ENCODE data around the gene TRIM52. TPM values are rescaled to one million over a fixed set of nuclear protein-coding genes. Genes with fewer than 3 reads are reported as not detected.

The TRIM52 gene
- total and polyA plus RNA-seq, 9 of the 15 experiments (the other 6 are each of a cell fraction or from before 2014, with no cell fraction given), result 3.3 to 21.9 (median 13.5) TPM

DNA sequence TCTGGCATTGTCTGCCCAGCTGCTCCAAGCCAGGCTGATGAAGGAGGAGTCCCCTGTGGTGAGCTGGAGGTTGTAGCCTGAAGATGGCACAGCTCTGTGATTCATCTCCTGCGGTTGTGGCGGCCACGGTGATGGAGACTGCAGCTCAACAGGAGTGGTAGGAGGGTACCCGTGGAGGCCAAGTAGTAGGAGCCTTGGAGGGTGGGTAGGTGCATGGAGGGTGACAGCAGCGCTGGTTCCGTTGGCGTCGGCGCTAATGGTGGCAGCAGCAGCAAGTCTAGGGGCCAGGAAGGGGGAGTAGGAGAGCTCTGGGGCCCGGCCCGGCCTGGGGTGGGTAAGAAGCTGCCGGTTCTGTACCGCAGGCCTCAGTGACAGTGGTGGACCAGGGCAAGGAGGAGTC lies 22.4 kb upstream of the TRIM52 start:
- in situ Hi-C loops (cut with MboI) (no loop called here), intact Hi-C loops (cut with micrococcal nuclease) (no loop called here)
- no TSS peak for BruUV-seq (replicated peaks)
- peaks cover 5% of the 10 kb centered on the region; the same call in 1 of the 2 replicates for H4K20me1 ChIP-seq (replicated peaks; ENCODE audit: control insufficient read depth, insufficient read depth, low read length)
- peak; percentile 45; the same call in 1 of the 2 replicates for TF ChIP-seq RBFOX2 (IDR thresholded peaks at IDR 0.05; ENCODE audit: low read depth, low read length)
- TF ChIP-seq GTF2A2 (tag; IDR thresholded peaks at IDR 0.05), result no peak
- DNase-seq (ENCODE audit: extremely low read depth in 1 of 4, low spot score in 3 of 4) (no peak), FAIRE-seq (no peak), ATAC-seq (no peak)
- WGBS (ENCODE audit: insufficient coverage, low coverage, missing lambda C conversion rate), result 88% methylated on average over 12 of the region's 13 CpGs
- peaks cover 80% of the 10 kb centered on the region for H3K79me2 ChIP-seq (ENCODE audit: control insufficient read depth, insufficient read depth, low read length)
- H3K9me1 ChIP-seq (ENCODE audit: control insufficient read depth, insufficient read depth, low read length), result no peaks in the 10 kb centered on the region
- ChIA-PET POLR2A (interaction anchor here (0.6 kb wide), 1 partner anchor 238 kb away, joined by 3 read pairs; no protein-coding TSS in a partner anchor), CTCF (ENCODE audit: low intra/inter-chr PET ratio) (no interaction called here)
- no peaks in the 10 kb centered on the region for H3K9me3 ChIP-seq (replicated peaks; ENCODE audit: control insufficient read depth, insufficient read depth, low read depth, low read length)
- H3K27ac ChIP-seq (ENCODE audit: extremely low read depth, low read depth, low read length), result no peak overlapping the region
- H3K9ac ChIP-seq (ENCODE audit: insufficient read depth in 1 of 2, low read depth in 2 of 2, low read length in 2 of 2), result peak overlapping the region in 1 of 2 experiments; percentile 99; a peak in 2 of 4 replicates
- H3K4me1 ChIP-seq (replicated peaks in 1 of 2; ENCODE audit: control insufficient read depth in 2 of 2, insufficient read depth in 2 of 2, low read length in 2 of 2), result peaks cover 0 to 24% of the 10 kb centered on the region in 2 experiments; a peak in 3 of 5 replicates
- H2AFZ ChIP-seq (ENCODE audit: low read depth, low read length), result no peak overlapping the region
- no peak overlapping the region for H3K4me2 ChIP-seq (ENCODE audit: insufficient read depth, low read length)
- H3K4me3 ChIP-seq, result no peak overlapping the region
- H3K36me3 ChIP-seq (ENCODE audit: control insufficient read depth, insufficient read depth, low read length), result peaks cover 50% of the 10 kb centered on the region; the same call in 1 of the 3 replicates
- no peaks in the 10 kb centered on the region for H3K27me3 ChIP-seq (ENCODE audit: control insufficient read depth in 2 of 2, insufficient read depth in 2 of 2, low read length in 2 of 2)

DNA sequence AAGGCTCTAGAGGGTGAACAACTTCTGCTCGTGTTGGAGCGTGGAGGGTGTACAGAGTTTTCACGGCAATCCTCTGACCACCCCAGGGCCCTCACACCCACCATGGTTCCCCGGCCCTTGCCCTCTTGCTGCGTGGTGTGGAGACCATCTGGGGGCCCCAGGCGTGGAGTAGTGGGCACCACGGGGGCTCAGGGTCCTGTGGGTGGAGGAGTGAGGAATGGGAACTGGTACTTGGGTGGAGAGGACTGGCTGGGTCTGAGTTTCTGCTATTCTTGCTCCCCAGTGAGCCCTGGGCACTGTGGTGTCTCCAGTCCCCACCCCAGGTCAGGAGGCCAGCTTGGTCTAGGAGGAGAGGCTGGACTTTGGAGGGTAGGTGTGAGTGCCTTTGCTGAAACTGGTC lies 21.9 kb upstream of the TRIM52 start:
- Histone ChIP-seq H3K4me1 (replicated peaks in 1 of 2; ENCODE audit: control insufficient read depth in 2 of 2, insufficient read depth in 2 of 2, low read length in 2 of 2) (peaks cover 0 to 24% of the 10 kb centered on the region in 2 experiments; a peak in 3 of 5 replicates), H4K20me1 (replicated peaks; ENCODE audit: control insufficient read depth, insufficient read depth, low read length) (peaks cover 5% of the 10 kb centered on the region; the same call in 1 of the 2 replicates), H3K27ac (ENCODE audit: extremely low read depth, low read depth, low read length) (no peak overlapping the region), H3K4me2 (ENCODE audit: insufficient read depth, low read length) (no peak overlapping the region), H3K79me2 (ENCODE audit: control insufficient read depth, insufficient read depth, low read length) (peaks cover 77% of the 10 kb centered on the region), H3K9me3 (replicated peaks; ENCODE audit: control insufficient read depth, insufficient read depth, low read depth, low read length) (no peaks in the 10 kb centered on the region), H3K9me1 (ENCODE audit: control insufficient read depth, insufficient read depth, low read length) (no peaks in the 10 kb centered on the region), H3K9ac (ENCODE audit: insufficient read depth in 1 of 2, low read depth in 2 of 2, low read length in 2 of 2) (peak overlapping the region in 1 of 2 experiments; percentile 99; a peak in 2 of 4 replicates), H3K4me3 (no peak overlapping the region), H3K36me3 (ENCODE audit: control insufficient read depth, insufficient read depth, low read length) (peaks cover 46% of the 10 kb centered on the region; the same call in 1 of the 3 replicates), H2AFZ (ENCODE audit: low read depth, low read length) (no peak overlapping the region), H3K27me3 (ENCODE audit: control insufficient read depth in 2 of 2, insufficient read depth in 2 of 2, low read length in 2 of 2) (no peaks in the 10 kb centered on the region)
- intact Hi-C loops (cut with micrococcal nuclease), result no loop called here
- in situ Hi-C loops (cut with MboI), result no loop called here
- no peak for FAIRE-seq
- 92% methylated on average over 7 of the region's 7 CpGs for WGBS (ENCODE audit: insufficient coverage, low coverage, missing lambda C conversion rate)
- ChIA-PET POLR2A (interaction anchor here (0.6 kb wide), 1 partner anchor 238 kb away, joined by 3 read pairs; no protein-coding TSS in a partner anchor), CTCF (ENCODE audit: low intra/inter-chr PET ratio) (no interaction called here)
- no peak for TF ChIP-seq KAT8 (IDR thresholded peaks at IDR 0.05; ENCODE audit: low read depth)
- TF ChIP-seq, protein P1, sequence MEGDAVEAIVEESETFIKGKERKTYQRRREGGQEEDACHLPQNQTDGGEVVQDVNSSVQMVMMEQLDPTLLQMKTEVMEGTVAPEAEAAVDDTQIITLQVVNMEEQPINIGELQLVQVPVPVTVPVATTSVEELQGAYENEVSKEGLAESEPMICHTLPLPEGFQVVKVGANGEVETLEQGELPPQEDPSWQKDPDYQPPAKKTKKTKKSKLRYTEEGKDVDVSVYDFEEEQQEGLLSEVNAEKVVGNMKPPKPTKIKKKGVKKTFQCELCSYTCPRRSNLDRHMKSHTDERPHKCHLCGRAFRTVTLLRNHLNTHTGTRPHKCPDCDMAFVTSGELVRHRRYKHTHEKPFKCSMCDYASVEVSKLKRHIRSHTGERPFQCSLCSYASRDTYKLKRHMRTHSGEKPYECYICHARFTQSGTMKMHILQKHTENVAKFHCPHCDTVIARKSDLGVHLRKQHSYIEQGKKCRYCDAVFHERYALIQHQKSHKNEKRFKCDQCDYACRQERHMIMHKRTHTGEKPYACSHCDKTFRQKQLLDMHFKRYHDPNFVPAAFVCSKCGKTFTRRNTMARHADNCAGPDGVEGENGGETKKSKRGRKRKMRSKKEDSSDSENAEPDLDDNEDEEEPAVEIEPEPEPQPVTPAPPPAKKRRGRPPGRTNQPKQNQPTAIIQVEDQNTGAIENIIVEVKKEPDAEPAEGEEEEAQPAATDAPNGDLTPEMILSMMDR (IDR thresholded peaks at IDR 0.05 in 2 of 3, conservative IDR thresholded peaks at IDR 0.05 in 1 of 3; ENCODE audit: insufficient read depth in 2 of 3, low read depth in 1 of 3, low read length in 3 of 3), result no peak
- TF ChIP-seq ZNF175 (CRISPR knock-in tag; IDR thresholded peaks at IDR 0.05; ENCODE audit: low read depth), result no peak
- no peak for TF ChIP-seq C11orf30 (IDR thresholded peaks at IDR 0.05; ENCODE audit: low read depth)
- peak; percentile 49 for TF ChIP-seq RBFOX2 (IDR thresholded peaks at IDR 0.05; ENCODE audit: low read depth, low read length)
- no peak for TF ChIP-seq ZNF431 (CRISPR knock-in tag; IDR thresholded peaks at IDR 0.05)
- no peak for TF ChIP-seq ZNF316 (IDR thresholded peaks at IDR 0.05)
- TF ChIP-seq POLR2G (IDR thresholded peaks at IDR 0.05; ENCODE audit: low read depth, low read length), result peak; percentile 33; the same call in 1 of the 2 replicates
- TF ChIP-seq BRD4 (IDR thresholded peaks at IDR 0.05), result no peak
- no peak for TF ChIP-seq SUPT5H (IDR thresholded peaks at IDR 0.05)
- TF ChIP-seq ZNF561 (CRISPR knock-in tag; conservative IDR thresholded peaks at IDR 0.05), result no peak
- no peak for TF ChIP-seq PHTF2 (CRISPR knock-in tag; IDR thresholded peaks at IDR 0.05)
- TF ChIP-seq RBM34 (IDR thresholded peaks at IDR 0.05; ENCODE audit: borderline replicate concordance, insufficient read depth, low read length), result no peak
- DNase-seq (ENCODE audit: extremely low read depth in 1 of 4, low spot score in 3 of 4), result no peak
- no TSS peak for BruUV-seq (replicated peaks)
- no peak for ATAC-seq
